SK-N-MC (cell line): ENCODE data around the gene WDR49.

Experiments used
- EZH2 ChIP-seq: fragments of 200-600 bp; sonication (generic); IDR thresholded peaks from one replicate; pipeline ENCODE4 v1.6.1; 2017; ENCODE audit warnings: antibody characterized with exemption
- POLR2AphosphoS5 ChIP-seq: IDR thresholded peaks from 2 replicates; pipeline ENCODE4 v1.6.1; 2012; ENCODE audit warnings: mild to moderate bottlenecking, low read depth, low read length, borderline replicate concordance

DNA sequence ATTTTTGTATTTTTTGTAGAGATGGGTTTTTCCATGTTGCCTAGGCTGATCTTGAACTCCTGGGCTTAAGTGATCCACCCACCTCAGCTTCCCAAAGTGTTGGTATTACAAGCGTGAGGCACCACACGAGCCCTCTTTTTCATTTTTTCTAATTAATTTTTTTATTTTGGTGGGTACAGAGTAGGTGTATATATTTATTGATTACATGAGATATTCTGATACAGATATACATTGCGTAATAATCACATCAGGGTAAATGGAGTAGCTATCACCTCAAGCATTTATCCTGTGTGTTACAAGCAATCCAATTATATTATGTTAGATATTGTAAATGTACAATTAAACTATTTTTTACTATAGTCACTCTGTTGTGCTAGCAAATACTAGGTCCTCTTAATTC, 66.1 kb downstream of the WDR49 start:
- TF ChIP-seq EZH2 (no peak), POLR2AphosphoS5 (no peak)
